Endothelial cell of umbilical vein (primary cell): ENCODE measurements around the gene CARMIL3. TPM values are rescaled to one million over a fixed set of nuclear protein-coding genes. Genes with fewer than 3 reads are reported as not detected.

Experiments used
- BruUV-seq: library from RNA; stranded (reverse); fragments of 400-500 nt; replicated peaks from 2 replicates; lab custom pipeline; 2021; lab: Mats Ljungman, UMichigan
- CTCF ChIA-PET: fragments of 300-600, 350-600 bp; sonication (Branson Sonifier 250); formaldehyde crosslinking; loops from one replicate; lab custom pipeline; 2021; ENCODE audit warnings: antibody characterized with exemption, inconsistent platforms; lab: Charles Lee
- POLR2A ChIA-PET: fragments of 300-600, 350-600 bp; sonication (Branson Sonifier 250); formaldehyde crosslinking; loops from one replicate; lab custom pipeline; 2021; ENCODE audit warnings: antibody characterized with exemption, inconsistent platforms; lab: Charles Lee
- DNase-seq: peaks from one replicate; pipeline ENCODE4 v3.0.0-alpha.2; 2011; ENCODE audit warnings: low read depth, low spot score
- FAIRE-seq: peaks from 2 replicates; lab custom pipeline; 2011; peaks lifted over from hg19 to GRCh38; lab: Jason Lieb, UNC
- H2AFZ ChIP-seq: 2 replicates; pipeline ENCODE4 v1.6.0; 2012; ENCODE audit warnings: low read depth, low read length, control low read depth, inconsistent platforms
- H3K27ac ChIP-seq: 2 replicates; pipeline ENCODE4 v1.5.1; 2011; ENCODE audit warnings: low read depth, mild to moderate bottlenecking, control low read depth, low read length, moderate library complexity; ENCODE audit not compliant: insufficient read depth
- H3K27me3 ChIP-seq, 2 experiments: 2 replicates each; pipeline versions ENCODE4 v1.6.0 to v1.6.1; 2011; ENCODE audit warnings: low read length in 2 of 2, mixed read lengths in 1 of 2; ENCODE audit not compliant: control insufficient read depth in 2 of 2, insufficient read depth in 2 of 2
- H3K36me3 ChIP-seq, 2 experiments: 2 replicates in 1 of 2; 3 replicates in 1 of 2; pipeline ENCODE4 v1.5.1; 2011; ENCODE audit warnings: low read length in 2 of 2, mild to moderate bottlenecking in 1 of 2, moderate library complexity in 1 of 2; ENCODE audit not compliant: control insufficient read depth in 2 of 2, insufficient read depth in 2 of 2; ENCODE audit errors: extremely low read depth in 1 of 2
- H3K4me1 ChIP-seq: 3 replicates; pipeline ENCODE4 v1.5.1; 2011; ENCODE audit warnings: mild to moderate bottlenecking, low read length; ENCODE audit not compliant: control insufficient read depth, insufficient read depth; ENCODE audit errors: extremely low read depth
- H3K4me2 ChIP-seq: 2 replicates; pipeline ENCODE4 v1.6.1; 2011; ENCODE audit warnings: low read length, control low read depth, mixed read lengths; ENCODE audit not compliant: insufficient read depth
- H3K4me3 ChIP-seq, 3 experiments: fragments of 200-600 bp in 1 of 3; sonication (generic), shearing (Covaris generic) in 1 of 3; replicated peaks in 1 of 3; 2 replicates each; pipeline ENCODE4 v1.5.1; 2011 to 2016; ENCODE audit warnings: control low read depth in 3 of 3, low read length in 3 of 3, mild to moderate bottlenecking in 2 of 3, inconsistent platforms in 1 of 3, low read depth in 1 of 3, moderate library complexity in 1 of 3; ENCODE audit not compliant: insufficient read depth in 1 of 3
- H3K79me2 ChIP-seq: 2 replicates; pipeline ENCODE4 v1.6.0; 2012; ENCODE audit warnings: low read length, inconsistent platforms; ENCODE audit not compliant: control insufficient read depth, insufficient read depth
- H3K9ac ChIP-seq: replicated peaks from 2 replicates; pipeline ENCODE3; 2011; ENCODE audit warnings: low read length, control low read depth; ENCODE audit not compliant: insufficient read depth; ENCODE audit errors: extremely low read depth
- H3K9me1 ChIP-seq: replicated peaks from 3 replicates; pipeline ENCODE4 v1.6.0; 2011; ENCODE audit warnings: mild to moderate bottlenecking, low read length; ENCODE audit not compliant: control insufficient read depth, insufficient read depth; ENCODE audit errors: extremely low read depth
- H3K9me3 ChIP-seq: replicated peaks from 2 replicates; pipeline ENCODE4 v1.5.1; 2012; ENCODE audit warnings: low read length, inconsistent platforms; ENCODE audit not compliant: control insufficient read depth, insufficient read depth
- H4K20me1 ChIP-seq: replicated peaks from 2 replicates; pipeline ENCODE3; 2011; ENCODE audit warnings: mild to moderate bottlenecking, low read length; ENCODE audit not compliant: control insufficient read depth, insufficient read depth; ENCODE audit errors: extremely low read depth
- CTCF ChIP-seq, 2 donors: IDR thresholded peaks; 1 replicate in 1 of 2; 2 replicates in 1 of 2; pipeline ENCODE4 v1.5.1; 2011; ENCODE audit warnings: low read length in 2 of 2, mild to moderate bottlenecking in 2 of 2, moderate library complexity in 2 of 2, control low read depth in 1 of 2, inconsistent platforms in 1 of 2, low read depth in 1 of 2; ENCODE audit not compliant: insufficient read depth in 1 of 2; ENCODE audit errors: extremely low read depth in 1 of 2
- EZH2 ChIP-seq: IDR thresholded peaks from 2 replicates; pipeline ENCODE4 v1.6.1; 2012; ENCODE audit warnings: borderline replicate concordance, low read depth, mild to moderate bottlenecking, moderate library complexity, low read length, inconsistent platforms; ENCODE audit not compliant: severe bottlenecking
- FOS ChIP-seq: IDR thresholded peaks from 2 replicates; pipeline ENCODE4 v1.6.1; 2011; ENCODE audit warnings: mild to moderate bottlenecking, low read length, moderate library complexity, borderline replicate concordance; ENCODE audit not compliant: insufficient read depth
- GATA2 ChIP-seq: IDR thresholded peaks from 2 replicates; pipeline ENCODE4 v1.7.0; 2011; ENCODE audit warnings: low read depth, mild to moderate bottlenecking, moderate library complexity, mixed read lengths, low read length; ENCODE audit not compliant: insufficient read length, insufficient read depth
- JUN ChIP-seq: IDR thresholded peaks from 2 replicates; pipeline ENCODE4 v1.6.1; 2011; ENCODE audit warnings: borderline replicate concordance, low read depth; ENCODE audit not compliant: insufficient read length, insufficient read depth
- MAX ChIP-seq: IDR thresholded peaks from 2 replicates; pipeline ENCODE4 v1.6.1; 2011; ENCODE audit not compliant: insufficient read depth, insufficient read length
- MYC ChIP-seq: IDR thresholded peaks from one replicate; pipeline ENCODE4 v1.6.1; 2011; ENCODE audit warnings: mild to moderate bottlenecking, low read depth, low read length
- POLR2A ChIP-seq: IDR thresholded peaks from 2 replicates; pipeline ENCODE4 v1.6.1; 2012; ENCODE audit warnings: low read depth, mild to moderate bottlenecking, control low read depth, low read length
- POLR2AphosphoS5 ChIP-seq: IDR thresholded peaks from 2 replicates; pipeline ENCODE4 v1.6.1; 2012; ENCODE audit warnings: low read depth, mild to moderate bottlenecking, control low read depth, low read length, moderate library complexity; ENCODE audit not compliant: insufficient read depth
- dilution Hi-C: fragments of 300-500 bp; cut with MboI; formaldehyde crosslinking; loops from one replicate; pipeline ENCODE4 v1.15.0; 2019; ENCODE audit warnings: low sequenced_read_pairs; ENCODE audit not compliant: extremely low pct_ligation_motif_present
- intact Hi-C: fragments of 100-400 bp; cut with micrococcal nuclease; formaldehyde crosslinking; loops from one replicate; pipeline ENCODE4 v1.10.0; 2022
- polyA plus RNA-seq, 4 experiments: library from polyadenylated mRNA; depleted of rRNA in 3 of 4; stranded (reverse) in 3 of 4; unstranded in 1 of 4; fragments of >200 nt; gene quantifications; 2 replicates each; pipeline versions ENCODE4 v1.2.1 to v1.2.3, GENCODE V29; 2011 to 2012; ENCODE audit warnings: missing spikeins in 1 of 4
- total RNA-seq: library from RNA; stranded (reverse); gene quantifications from 2 replicates; pipeline ENCODE4 v1.2.3, GENCODE V29; 2021

Gene CARMIL3
- total and polyA plus RNA-seq, 2 donors (not counting 3 experiments of a cell fraction or from before 2014, with no cell fraction given), result 0.03 TPM; not detected in 1

GRCh38 chr14:24102357-24103048, 50.7 kb downstream of the CARMIL3 start:
- DNase-seq, result no peak
- BruUV-seq, result no TSS peak
- Histone ChIP-seq H3K9me1 (no peaks in the 10 kb centered on the region), H3K79me2 (no peaks in the 10 kb centered on the region), H3K9me3 (no peaks in the 10 kb centered on the region), H4K20me1 (no peaks in the 10 kb centered on the region), H3K27ac (no peak overlapping the region), H3K4me2 (no peak overlapping the region), H2AFZ (no peak overlapping the region), H3K27me3 (no peaks in the 10 kb centered on the region), H3K36me3 (peaks cover 0 to 2% of the 10 kb centered on the region in 2 experiments), H3K9ac (no peak overlapping the region), H3K4me3 (no peak overlapping the region), H3K4me1 (peaks cover 11% of the 10 kb centered on the region)
- intact Hi-C loops, result no loop called here
- ChIA-PET CTCF (interaction anchor here (1.5 to 11.7 kb wide), 2 partner anchors 12 to 46 kb away, joined by 3 to 420 read pairs; no protein-coding TSS in a partner anchor), POLR2A (interaction anchor here (1.4 kb wide), 1 partner anchor 8 kb away, joined by 4 read pairs; the partner anchor contains the start of gene PCK2)
- no peak for FAIRE-seq
- no peak for TF ChIP-seq POLR2A
- no peak for TF ChIP-seq FOS
- no peak for TF ChIP-seq MAX
- no peak for TF ChIP-seq MYC
- TF ChIP-seq POLR2AphosphoS5, result no peak
- no peak for TF ChIP-seq GATA2
- dilution Hi-C loops, result no loop called here

DNA sequence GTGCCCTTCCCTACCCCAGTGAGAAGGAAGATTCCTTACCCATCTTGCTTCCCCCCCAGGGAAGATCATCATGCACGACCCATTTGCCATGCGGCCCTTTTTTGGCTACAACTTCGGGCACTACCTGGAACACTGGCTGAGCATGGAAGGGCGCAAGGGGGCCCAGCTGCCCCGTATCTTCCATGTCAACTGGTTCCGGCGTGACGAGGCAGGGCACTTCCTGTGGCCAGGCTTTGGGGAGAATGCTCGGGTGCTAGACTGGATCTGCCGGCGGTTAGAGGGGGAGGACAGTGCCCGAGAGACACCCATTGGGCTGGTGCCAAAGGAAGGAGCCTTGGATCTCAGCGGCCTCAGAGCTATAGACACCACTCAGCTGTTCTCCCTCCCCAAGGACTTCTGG, 51.6 kb downstream of the CARMIL3 start:
- Histone ChIP-seq H2AFZ (no peak overlapping the region), H4K20me1 (no peaks in the 10 kb centered on the region), H3K27me3 (no peaks in the 10 kb centered on the region), H3K4me2 (no peak overlapping the region), H3K4me1 (peaks cover 11% of the 10 kb centered on the region), H3K9me3 (no peaks in the 10 kb centered on the region), H3K4me3 (no peak overlapping the region), H3K9me1 (no peaks in the 10 kb centered on the region), H3K27ac (no peak overlapping the region), H3K79me2 (no peaks in the 10 kb centered on the region), H3K9ac (no peak overlapping the region), H3K36me3 (peaks cover 0 to 2% of the 10 kb centered on the region in 2 experiments)
- DNase-seq (no peak), FAIRE-seq (no peak)
- TSS peak; percentile 15 for BruUV-seq
- intact Hi-C loops (no loop called here), dilution Hi-C loops (no loop called here)
- TF ChIP-seq MAX (no peak), POLR2AphosphoS5 (no peak), POLR2A (no peak), EZH2 (no peak), JUN (no peak), FOS (no peak), MYC (no peak), CTCF (IDR thresholded peaks at IDR 0.05; ENCODE audit: extremely low read depth in 1 of 2, insufficient read depth in 1 of 2, low read depth in 1 of 2, low read length in 2 of 2) (no peak), GATA2 (no peak)
- POLR2A ChIA-PET, result interaction anchor here (1.4 kb wide), 1 partner anchor 9 kb away, joined by 4 read pairs; the partner anchor contains the start of gene PCK2
- CTCF ChIA-PET, result interaction anchor here (11.7 kb wide), 1 partner anchor 47 kb away, joined by 420 read pairs; no protein-coding TSS in a partner anchor
